ENCODE measurements around the gene PPP2R5A.

- TF ChIP-seq CTCF (IDR thresholded peaks at IDR 0.05; ENCODE audit: low read length): no peak
- no peak for TF ChIP-seq EZH2 (IDR thresholded peaks at IDR 0.05; ENCODE audit: borderline replicate concordance, low read length)
Observed at GRCh38 chr1:212238552-212238951, 46.7 kb upstream of the PPP2R5A start.
